Brain microvascular endothelial cell (primary cell): Measurements from ENCODE around the gene CDC42EP1.

Source experiments
- DNase-seq: peaks from one replicate; pipeline ENCODE4 v3.0.0-alpha.2; 2020
- H3K27ac ChIP-seq: fragments of 250-450 bp; sonication (Bioruptor Pico); 2 replicates; pipeline ENCODE4 v1.5.1; 2020; ENCODE audit warnings: mild to moderate bottlenecking, moderate library complexity
- H3K27me3 ChIP-seq: fragments of 250-450 bp; sonication (Bioruptor Pico); replicated peaks from 2 replicates; pipeline ENCODE4 v1.5.1; 2020; ENCODE audit warnings: mild to moderate bottlenecking
- H3K36me3 ChIP-seq: fragments of 250-450 bp; sonication (Bioruptor Pico); replicated peaks from 2 replicates; pipeline ENCODE4 v1.5.1; 2020; ENCODE audit warnings: mild to moderate bottlenecking
- H3K4me3 ChIP-seq: 2 replicates; pipeline ENCODE4 v1.5.1; 2011; ENCODE audit warnings: low read depth, mild to moderate bottlenecking, control low read depth, low read length, moderate library complexity
- in situ Hi-C: cut with HindIII; loops from 2 replicates; pipeline ENCODE4 v1.10.0; 2017; ENCODE audit warnings: low sequenced_read_pairs, low pct_ligation_motif_present
- TF ChIP-seq, protein P1 (sequence below): IDR thresholded peaks from 2 replicates; pipeline ENCODE4 v1.5.1; 2011; ENCODE audit warnings: low read depth, mild to moderate bottlenecking, moderate library complexity, low read length, control low read depth, inconsistent platforms; ENCODE audit errors: missing control alignments

The CDC42EP1 gene

DNA sequence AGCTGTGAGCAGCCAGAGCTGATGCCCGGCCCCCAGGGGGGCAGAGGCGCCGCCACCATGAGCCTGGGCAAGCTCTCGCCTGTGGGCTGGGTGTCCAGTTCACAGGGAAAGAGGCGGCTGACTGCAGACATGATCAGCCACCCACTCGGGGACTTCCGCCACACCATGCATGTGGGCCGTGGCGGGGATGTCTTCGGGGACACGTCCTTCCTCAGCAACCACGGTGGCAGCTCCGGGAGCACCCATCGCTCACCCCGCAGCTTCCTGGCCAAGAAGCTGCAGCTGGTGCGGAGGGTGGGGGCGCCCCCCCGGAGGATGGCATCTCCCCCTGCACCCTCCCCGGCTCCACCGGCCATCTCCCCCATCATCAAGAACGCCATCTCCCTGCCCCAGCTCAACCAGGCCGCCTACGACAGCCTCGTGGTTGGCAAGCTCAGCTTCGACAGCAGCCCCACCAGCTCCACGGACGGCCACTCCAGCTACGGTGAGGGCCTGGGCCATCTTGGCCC is 6.1 kb downstream of the CDC42EP1 start:
- TF ChIP-seq, protein P1, sequence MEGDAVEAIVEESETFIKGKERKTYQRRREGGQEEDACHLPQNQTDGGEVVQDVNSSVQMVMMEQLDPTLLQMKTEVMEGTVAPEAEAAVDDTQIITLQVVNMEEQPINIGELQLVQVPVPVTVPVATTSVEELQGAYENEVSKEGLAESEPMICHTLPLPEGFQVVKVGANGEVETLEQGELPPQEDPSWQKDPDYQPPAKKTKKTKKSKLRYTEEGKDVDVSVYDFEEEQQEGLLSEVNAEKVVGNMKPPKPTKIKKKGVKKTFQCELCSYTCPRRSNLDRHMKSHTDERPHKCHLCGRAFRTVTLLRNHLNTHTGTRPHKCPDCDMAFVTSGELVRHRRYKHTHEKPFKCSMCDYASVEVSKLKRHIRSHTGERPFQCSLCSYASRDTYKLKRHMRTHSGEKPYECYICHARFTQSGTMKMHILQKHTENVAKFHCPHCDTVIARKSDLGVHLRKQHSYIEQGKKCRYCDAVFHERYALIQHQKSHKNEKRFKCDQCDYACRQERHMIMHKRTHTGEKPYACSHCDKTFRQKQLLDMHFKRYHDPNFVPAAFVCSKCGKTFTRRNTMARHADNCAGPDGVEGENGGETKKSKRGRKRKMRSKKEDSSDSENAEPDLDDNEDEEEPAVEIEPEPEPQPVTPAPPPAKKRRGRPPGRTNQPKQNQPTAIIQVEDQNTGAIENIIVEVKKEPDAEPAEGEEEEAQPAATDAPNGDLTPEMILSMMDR = no peak
- in situ Hi-C loops = no loop called here
- DNase-seq = no peak
- H3K27ac ChIP-seq = no peak overlapping the region
- peaks cover 47% of the 10 kb centered on the region for H3K36me3 ChIP-seq
- H3K27me3 ChIP-seq = no peaks in the 10 kb centered on the region
- no peak overlapping the region for H3K4me3 ChIP-seq

DNA sequence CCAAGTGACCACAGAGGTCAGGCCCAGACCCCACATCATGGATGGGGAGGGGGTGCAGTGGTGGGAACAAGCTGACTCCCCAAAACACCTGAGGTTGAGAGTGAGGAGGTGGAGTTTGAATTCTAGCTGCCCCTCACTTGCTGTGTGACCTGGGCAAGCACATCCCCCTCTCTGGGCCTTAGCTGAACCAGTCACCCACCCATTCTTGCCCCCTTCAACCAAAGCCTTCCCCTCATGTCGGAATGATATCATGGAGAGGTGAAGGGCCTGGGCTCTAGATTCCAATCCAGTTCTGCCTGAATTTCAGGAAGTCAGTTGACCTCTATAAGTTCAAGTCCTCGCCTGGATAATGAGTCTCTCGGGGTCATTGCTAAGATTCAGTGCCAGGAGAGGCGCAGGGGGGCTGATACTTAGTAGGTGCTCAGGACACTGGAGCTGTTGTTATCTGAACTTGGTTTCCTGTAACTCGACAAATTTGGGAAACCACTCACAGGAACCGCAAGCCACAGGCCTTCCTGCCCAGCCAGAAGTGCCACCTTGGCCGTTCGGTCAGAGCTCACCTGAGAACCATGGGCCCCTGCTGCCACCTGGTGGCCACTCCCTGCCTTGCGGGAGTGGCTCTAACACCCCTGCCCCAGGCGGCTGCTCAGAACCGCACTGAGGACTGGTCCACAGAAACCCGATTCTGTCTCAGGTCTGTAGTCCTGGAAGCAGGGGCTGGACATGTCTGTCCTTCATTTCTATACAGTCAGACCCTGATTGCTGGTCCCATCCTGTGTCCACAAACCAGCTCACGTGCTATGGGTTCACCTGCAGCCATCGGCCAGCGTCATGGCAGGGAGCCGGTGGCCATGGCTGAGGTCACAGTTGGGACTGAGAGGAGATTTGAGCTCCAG is 6.9 kb downstream of the CDC42EP1 start:
- TF ChIP-seq, protein P1 = peak; percentile 95
- no peaks in the 10 kb centered on the region for H3K27me3 ChIP-seq
- H3K36me3 ChIP-seq = peaks cover 44% of the 10 kb centered on the region
- in situ Hi-C loops = no loop called here
- no peak overlapping the region for H3K27ac ChIP-seq
- H3K4me3 ChIP-seq = no peak overlapping the region
- no peak for DNase-seq

DNA sequence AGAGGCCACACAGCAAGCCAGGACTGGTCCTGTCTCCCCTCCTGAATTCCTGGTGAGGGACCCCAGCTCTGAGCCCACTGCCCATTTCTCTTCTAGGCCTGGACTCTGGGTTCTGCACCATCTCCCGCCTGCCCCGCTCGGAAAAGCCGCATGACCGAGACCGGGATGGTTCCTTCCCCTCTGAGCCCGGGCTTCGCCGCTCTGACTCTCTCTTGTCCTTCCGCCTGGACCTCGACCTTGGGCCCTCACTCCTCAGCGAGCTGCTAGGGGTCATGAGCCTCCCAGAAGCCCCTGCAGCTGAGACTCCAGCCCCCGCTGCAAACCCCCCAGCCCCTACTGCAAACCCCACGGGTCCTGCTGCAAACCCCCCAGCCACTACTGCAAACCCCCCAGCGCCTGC is 7.7 kb downstream of the CDC42EP1 start:
- TF ChIP-seq, protein P1 = no peak
- in situ Hi-C loops = no loop called here
- Histone ChIP-seq H3K27ac (no peak overlapping the region), H3K4me3 (no peak overlapping the region), H3K27me3 (no peaks in the 10 kb centered on the region), H3K36me3 (peaks cover 42% of the 10 kb centered on the region)
- DNase-seq = no peak

DNA sequence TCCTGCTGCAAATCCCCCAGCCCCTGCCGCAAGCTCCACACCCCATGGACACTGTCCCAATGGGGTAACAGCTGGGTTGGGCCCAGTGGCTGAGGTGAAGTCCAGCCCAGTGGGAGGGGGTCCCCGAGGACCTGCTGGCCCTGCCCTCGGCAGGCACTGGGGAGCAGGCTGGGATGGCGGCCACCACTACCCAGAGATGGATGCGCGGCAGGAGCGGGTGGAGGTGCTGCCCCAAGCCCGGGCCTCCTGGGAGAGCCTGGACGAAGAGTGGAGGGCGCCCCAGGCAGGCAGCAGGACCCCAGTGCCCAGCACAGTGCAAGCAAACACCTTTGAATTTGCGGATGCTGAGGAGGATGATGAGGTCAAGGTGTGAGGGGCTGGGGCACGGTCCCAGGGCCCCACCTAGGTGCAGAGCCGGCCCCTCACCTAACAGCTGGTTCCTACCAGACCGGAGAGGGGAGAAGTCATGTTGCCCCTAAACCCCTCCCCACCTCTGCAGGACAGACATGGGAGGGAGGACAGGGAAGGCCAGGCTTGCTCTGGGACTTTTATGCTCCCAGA is 8.2 kb downstream of the CDC42EP1 start:
- TF ChIP-seq, protein P1 = no peak
- Histone ChIP-seq H3K4me3 (no peak overlapping the region), H3K27me3 (no peaks in the 10 kb centered on the region), H3K36me3 (peaks cover 42% of the 10 kb centered on the region), H3K27ac (no peak overlapping the region)
- no peak for DNase-seq
- in situ Hi-C loops = no loop called here

DNA sequence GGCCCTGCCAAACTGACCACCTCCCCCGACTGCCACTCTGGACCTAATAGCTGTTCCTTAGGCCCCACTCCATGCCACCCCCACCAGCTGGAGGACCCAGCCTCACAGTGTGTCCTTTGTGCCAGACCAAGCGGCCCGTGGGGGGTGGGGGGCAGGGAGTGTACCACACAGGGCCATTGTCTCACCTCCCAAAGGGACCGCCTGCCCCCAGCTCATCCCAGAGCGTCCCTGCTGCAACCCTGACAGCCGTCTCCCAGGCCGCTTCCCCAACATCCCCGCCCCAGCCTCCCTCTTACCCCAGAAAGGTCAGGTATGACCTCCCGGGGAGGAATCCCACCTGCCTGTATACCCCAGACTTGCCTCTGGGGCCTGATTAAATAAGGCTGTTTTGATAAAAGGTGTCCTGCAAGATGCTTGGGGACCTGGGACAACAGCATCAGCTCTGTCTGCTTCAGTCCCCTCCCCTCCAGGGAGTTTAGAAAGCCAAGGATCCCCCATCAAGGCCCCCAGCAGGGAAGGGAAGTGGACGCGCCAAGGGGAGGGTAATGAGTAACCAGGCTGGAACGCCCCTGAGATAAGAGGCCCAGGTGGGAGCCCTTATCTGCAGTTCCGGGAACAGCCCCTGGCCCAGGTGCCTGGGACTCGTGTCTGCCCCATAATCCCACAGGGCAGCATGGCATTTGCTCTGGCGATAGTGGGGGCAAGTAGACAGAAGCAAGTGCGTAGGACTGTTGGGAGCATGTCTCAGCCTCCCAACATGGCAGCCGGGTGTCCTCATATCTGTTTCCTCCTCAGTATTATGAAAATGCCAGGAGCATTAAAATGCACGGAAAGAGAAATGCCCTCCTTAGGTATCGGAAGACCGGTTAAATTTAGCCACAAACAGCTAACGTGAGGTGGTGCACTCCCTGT is 9.0 kb downstream of the CDC42EP1 start:
- TF ChIP-seq, protein P1 = no peak
- no peak for DNase-seq
- in situ Hi-C loops = no loop called here
- Histone ChIP-seq H3K27me3 (no peaks in the 10 kb centered on the region), H3K27ac (no peak overlapping the region), H3K4me3 (no peak overlapping the region), H3K36me3 (peaks cover 42% of the 10 kb centered on the region)
